Measurements from ENCODE around the gene TMEM171.
A peak's percentile ranks its signal among the peaks of the same experiment; 100 is the strongest.

Gene TMEM171, protein sequence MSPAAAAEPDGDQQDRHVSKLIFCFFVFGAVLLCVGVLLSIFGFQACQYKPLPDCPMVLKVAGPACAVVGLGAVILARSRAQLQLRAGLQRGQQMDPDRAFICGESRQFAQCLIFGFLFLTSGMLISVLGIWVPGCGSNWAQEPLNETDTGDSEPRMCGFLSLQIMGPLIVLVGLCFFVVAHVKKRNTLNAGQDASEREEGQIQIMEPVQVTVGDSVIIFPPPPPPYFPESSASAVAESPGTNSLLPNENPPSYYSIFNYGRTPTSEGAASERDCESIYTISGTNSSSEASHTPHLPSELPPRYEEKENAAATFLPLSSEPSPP

DNA sequence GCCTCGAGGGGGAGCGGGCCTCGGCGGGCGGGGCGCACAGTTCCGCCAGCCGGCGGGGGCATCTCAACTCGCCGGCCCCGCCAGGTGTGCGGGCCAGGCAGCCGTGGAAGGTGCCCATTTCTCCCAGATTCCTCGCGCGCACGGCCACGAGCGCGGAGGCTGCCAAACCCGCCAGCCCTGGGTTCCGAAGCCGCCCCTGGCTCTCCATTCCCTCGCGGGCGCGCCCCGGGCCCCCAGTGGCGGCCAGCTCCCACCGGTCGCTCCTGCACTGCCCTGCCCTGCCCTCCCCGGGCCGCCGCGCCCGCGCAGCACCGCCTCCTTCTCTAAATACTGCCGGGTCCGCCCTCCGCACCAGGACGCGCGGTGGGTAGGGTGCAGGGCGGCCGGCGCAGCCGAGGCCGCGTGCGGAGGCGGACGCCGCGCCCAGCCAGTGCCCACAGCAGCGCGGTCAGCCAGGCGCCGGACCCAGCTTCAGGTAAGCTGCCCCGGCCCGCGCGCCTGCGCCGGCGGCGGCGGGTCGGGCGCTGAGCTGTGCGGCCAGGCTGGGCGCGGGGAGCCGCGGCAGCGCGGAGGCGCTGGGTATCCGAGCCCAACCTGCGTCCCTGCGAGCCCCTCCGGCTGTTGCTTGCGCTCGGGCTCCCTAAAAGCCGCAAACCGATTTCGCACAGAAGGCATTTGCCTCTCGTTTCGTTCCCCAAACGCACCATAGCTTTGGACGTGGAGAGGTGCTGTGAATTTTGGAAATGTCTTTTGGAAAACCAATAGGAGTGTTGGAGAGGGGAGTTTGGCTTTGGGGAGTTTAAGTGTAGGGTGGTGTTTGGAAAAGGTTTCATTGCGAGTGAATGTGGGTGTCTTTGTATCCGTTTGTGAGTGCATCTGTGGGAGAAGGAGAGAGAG is at the start of gene TMEM171:
TMEM171 (plus strand) TSS at position 354 of the 897 bp plus-strand sequence. CDS start 2,799 bp downstream, outside the sequence.
- peak; percentile 33 for DNase-seq

DNA sequence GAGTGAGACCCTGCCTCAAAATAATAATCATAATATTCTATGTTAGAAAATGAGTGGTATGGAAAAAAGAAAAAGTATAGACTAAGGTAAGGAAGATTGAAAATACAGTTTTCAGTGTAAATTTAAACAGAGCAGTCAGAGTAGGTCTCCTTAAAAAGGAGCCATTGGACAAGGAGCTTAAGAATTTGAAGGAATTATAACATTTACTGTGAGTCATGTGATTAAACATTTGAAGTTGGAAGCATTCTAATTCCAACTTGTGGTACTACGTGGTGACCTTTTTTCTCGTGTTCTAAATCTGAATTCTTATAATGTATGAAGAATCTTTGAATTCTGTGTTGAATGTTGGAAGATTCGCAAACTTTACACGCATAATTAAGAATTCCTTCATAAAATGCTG is 39.3 kb upstream of the TMEM171 start:
- no peak for DNase-seq

DNA sequence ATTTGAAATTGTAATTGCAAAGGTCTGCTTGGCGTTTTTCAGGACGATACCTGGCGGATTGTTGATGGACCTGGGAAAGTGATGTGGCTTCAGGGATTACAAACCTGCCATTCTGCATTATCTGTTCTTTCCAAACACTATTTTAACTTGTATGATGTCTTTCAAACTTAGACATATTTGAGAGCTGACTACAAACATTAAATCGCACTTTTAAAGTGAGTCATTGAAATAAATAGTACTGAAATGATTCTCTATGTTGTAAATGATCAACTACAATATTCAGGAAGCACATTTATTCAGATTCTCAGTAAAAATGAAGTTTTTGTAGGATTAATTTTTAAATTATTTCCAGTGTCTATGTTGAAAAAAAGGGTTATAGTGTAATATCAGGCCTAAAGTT is 32.3 kb upstream of the TMEM171 start:
- DNase-seq = peak; percentile 4

DNA sequence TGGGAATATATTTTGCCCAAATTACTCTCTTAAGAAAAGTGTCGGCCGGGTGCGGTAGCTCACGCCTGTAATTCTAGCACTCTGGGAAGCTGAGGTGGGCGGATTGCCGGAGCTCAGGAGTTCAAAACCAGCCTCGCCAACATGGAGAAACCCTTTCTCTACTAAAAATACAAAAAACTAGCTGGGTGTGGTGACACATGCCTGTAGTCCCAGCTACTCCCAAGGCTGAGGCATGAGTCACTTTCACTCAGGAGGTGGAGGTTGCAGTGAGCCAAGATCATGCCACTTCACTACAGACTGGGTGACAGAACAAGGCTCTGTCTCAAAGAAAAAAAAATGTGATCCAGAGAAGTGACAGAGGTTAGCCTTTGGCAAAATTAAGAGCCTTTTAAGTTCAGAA is 26.4 kb upstream of the TMEM171 start:
- DNase-seq = peak; percentile 70

DNA sequence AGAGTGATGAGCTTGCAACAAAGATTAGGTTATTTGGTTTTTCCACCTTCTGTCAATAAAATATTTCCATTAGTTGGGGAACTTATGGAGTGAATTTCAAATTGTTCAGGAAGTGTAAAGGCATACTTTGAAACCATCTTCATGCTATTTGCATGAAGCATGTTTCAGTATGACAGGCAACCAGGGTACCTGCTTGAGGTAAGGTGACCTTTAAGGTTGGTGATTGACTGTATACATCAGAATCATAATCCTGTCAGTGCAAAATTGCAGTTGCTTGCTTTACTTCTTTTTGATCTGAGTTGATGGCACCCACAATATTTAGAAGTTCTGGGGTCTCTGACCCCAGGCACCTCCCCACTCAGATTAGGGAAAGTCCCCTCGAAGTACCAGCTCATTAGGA is 26.0 kb upstream of the TMEM171 start:
- no peak for DNase-seq

DNA sequence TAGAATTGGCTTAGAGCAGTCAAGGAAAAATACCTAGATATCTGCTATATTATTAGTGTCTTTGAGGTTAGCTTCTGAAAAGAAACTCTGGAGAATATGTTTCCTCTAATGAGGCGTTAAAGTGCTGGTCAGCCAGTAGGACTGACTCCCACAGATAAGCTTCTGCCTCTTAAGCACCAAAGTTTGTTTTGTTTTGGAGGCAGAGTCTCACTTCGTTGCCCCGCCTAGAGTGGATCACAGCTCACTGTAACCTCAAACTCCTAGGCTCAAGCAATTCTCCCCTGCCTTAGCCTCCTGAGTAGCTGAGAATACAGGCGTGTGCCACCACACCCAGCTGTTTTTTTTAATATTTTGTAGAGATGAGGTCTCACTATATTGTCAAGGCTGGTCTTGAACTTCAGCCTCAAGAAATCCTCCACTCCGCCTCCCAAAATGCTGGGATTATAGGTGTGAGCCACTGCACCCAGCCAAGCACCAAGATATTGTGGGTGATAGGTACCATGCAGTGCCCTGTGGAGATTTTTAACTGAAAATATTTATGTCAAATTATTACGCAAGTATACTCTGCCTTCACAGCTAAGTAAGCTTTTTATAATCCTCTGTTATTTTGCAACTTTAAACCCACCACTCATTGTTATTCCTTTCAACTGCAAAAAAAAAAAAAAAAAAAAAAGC is 24.7 kb upstream of the TMEM171 start:
- DNase-seq = no peak

DNA sequence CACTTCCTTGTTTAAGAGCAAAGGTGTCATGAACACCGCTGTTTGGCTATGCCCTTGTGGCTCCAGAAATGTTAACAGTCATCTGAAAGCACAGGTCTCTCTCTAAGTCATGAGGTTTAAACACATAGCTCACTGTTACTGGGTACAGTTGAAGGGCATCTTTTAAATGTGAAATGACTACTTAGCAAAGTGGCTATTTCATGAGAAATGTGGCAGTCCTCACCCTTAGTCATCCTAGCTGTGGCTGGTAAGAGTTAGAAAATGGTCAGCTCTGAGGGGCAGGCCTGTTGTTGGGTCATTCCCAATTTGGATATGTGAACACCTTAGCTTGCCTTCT is 24.2 kb upstream of the TMEM171 start:
- DNase-seq = no peak

DNA sequence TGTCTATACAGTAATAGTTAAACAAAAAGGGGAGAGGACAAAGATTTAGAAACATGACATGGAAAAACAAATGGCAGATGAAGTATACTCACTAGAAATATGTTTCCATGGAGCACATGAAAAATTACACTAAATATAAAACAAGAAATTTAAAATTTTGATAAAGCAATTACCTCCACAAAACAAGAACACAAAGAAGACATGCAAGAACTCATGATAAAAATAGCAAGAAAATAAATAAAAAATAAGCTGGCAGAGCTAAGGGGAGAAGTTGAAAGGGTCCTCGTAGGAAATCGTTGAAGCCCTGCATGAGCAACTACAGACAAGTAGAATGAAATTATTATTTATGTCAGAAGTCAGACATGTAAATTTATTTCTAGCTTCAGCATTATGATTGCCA is 22.6 kb upstream of the TMEM171 start:
- DNase-seq = no peak

DNA sequence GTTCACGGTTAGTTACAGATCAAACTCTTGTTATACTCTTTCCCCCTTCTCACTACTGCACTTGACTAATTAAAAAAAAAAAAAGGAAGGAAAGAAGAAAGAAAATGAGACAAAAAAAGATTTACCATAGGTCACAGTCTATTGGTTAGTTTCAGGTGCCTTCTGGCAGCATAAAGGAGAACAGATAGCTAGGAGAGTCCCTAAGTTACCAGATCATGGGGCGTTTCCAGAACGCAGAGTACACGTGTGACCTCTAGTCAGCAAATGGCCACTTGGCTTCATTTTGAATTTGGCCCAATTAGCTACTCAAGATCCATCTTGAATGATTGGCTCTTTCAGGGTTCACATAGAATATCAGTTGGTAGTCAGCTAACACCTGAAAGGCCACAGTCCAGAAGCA is 20.3 kb upstream of the TMEM171 start:
- DNase-seq = no peak

DNA sequence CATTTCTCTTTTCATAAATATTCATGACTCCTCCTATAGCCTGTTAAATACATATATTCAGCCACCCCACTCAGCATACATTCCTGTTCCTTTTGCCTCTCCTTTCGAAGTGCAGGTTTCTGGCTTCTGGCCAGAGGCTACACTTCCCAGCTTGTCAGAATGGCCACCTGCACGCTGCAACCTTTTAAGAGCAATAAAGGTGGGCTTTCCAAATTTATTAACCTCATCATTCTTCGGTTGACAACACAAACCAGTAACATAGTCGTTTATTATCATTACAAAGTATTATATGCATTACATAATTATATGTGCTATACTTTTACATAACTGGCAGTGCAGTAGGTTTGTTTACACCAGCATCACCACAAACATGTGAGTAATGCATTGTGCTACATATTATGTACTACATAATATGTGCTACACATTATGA is 16.5 kb upstream of the TMEM171 start:
- DNase-seq = no peak

DNA sequence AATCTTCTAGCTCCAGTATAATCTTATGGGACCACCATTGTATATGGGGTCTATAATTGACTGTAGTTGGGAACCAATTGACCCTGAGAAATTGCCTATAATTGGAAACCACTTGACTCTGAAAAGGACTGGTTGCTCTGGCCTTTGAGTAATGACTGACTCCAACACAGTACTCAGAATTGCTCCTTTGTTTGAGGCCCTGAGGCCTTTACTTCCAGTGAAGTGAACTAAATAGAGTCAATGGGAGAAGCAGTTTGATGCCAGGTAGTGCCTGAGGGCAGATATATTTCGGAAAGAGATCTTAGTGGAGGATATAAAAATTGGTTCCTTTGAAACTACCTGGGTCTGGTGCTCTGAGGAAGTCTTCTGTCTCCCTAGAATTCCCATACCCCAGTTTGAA is 16.0 kb upstream of the TMEM171 start:
- DNase-seq = no peak

DNA sequence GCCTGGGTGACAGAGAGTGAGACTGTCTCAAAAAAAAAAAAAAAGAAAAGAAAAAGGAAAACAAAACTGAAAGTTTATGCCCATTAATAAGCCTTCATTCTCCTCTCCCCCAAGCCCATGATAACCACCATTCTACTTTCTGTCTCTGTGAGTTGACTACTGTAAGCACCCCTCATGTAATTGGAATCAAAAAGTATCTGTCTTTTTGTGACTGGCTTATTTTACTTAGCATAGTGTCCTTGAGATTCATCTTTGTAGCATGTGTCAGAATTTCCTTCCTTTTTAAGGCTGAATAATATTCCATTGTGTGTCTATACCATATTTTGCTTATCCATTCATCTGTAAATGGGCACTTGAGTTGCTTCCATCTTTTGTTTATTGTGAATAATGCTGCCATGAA is 14.0 kb upstream of the TMEM171 start:
- DNase-seq = no peak

DNA sequence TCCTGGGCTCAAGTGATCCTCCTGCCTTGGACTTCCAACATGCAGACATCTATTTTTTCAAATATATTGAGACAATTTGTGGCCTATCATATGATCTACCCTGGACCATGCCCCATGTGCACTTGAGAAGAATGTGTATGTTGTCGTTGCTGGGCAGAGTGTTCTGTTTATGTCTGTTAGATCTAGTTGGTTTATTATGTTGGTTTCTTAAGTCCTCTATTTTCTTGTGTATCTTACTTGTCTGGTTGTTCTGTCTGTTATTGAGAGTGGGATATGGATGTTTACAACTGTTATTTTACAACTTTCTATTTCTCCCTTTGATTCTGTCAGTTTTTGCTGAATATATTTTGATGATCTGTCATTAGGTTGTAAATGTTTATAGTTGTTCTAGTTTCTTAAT is 10.2 kb upstream of the TMEM171 start:
- DNase-seq = no peak

DNA sequence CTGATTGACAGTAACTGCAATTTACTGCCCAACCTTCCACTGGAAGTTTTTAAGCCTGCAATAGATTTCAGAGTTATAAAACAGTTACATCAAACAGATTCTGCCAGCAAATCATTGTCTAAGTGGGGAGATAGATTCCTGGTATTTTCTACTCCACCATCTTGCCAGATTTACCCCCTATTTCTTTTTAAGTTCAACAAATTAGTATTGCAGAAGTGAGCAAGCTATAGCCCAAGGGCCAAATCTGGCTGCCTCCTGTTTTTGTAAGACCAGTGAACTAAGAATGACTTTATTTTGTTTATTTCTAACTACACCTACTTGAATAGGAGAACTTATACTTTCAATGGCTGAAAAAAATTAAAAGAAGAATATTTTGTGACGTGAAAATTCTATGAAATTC is 8.8 kb upstream of the TMEM171 start:
- no peak for DNase-seq

DNA sequence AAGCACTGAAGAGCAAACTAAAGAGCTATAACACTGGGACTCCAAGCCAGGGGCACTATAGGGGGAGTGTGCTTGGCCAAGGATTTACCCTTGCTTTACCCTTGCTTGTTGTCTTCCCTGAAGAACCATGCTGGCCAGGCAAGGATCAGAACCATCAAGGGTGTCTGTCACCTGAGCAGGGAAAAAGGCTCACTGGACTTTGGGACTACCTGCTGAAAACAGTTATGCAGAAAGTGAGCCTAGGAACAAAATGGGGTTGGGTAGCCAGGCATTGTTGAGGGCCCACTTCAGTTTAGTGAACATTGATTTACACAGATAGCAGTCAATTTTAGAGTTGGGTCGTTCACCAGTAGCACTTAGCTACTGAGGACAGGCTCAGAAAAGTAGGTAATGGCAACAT is 8.0 kb upstream of the TMEM171 start:
- no peak for DNase-seq

DNA sequence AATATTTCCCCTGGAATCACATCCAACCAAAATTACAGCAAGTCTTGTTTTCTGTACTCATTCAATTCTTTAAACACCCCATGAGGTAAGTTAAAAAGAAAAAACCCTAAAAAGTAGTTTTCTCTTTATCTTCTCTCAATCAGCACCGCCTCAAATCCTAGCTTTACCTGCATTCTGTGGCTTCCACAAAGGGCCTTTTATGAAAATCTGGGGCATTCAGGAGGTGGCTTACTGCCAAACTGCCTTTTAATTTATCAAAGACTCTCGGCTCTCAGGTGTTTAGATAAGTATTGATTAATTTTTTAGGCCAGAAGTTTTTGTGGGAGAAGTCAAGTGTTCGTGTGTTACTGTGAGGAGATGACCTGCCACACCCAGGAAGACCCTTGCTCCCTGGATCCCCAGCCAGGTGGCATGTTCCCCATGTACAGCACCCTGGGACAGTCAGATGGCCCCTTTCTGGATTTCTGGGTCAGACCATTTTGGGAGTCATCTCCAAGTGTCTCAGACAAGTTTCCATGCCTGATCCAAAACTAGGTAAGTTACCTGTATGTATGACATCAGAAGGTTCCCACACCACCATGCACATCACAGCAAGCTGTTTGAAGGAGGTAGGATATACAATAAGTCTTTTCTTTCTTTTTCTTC is 6.2 kb upstream of the TMEM171 start:
- DNase-seq = no peak

DNA sequence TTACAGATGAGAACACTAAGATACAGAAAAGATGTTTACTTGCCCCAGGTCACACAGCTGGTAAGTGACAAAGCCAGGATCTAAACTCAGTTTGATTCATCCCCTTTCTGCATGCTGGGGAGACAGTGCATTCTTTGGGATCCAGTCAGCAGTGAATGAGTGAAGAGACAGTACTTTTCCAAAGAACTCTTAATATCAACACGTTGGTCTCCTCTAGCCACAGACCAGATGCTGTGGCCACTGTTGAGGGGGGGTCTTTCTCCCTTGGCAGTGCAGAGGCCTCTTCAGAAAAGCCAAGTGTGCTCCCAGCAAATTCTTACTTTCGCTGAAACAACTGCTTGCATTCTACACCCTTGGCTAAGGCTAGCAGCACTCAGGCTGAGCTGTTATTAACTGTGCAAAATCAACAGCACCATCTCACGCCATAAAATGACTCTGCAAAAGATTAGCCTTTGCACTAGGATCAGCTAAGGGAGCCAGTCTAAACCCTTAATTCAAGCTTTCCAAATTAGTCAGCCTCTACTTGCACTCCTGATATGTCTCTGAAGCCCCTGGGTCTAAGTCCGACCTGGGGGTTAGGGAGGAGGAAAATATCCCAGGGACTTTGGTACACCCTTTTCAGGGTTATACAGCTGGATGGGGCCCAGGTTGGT is 4.8 kb upstream of the TMEM171 start:
- peak; percentile 96 for DNase-seq

DNA sequence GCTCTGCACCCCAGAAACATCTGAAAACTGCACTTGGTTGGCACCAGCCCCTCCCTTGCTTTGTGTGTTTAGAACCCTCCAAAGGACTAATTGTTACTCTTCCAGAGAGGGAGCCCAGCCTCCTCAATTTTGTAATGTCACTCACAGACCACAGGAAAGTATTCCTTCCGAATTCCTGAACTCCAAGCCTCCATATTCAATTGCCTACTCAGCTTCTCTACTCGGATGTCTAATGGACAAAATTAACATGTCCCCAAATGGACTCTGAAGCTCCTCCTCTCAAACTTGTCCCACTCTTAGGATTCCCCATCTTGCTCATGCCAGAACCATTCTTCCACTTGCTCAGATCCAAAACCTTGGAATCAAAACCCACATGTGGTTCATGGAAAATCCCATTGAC is 3.9 kb upstream of the TMEM171 start:
- no peak for DNase-seq

DNA sequence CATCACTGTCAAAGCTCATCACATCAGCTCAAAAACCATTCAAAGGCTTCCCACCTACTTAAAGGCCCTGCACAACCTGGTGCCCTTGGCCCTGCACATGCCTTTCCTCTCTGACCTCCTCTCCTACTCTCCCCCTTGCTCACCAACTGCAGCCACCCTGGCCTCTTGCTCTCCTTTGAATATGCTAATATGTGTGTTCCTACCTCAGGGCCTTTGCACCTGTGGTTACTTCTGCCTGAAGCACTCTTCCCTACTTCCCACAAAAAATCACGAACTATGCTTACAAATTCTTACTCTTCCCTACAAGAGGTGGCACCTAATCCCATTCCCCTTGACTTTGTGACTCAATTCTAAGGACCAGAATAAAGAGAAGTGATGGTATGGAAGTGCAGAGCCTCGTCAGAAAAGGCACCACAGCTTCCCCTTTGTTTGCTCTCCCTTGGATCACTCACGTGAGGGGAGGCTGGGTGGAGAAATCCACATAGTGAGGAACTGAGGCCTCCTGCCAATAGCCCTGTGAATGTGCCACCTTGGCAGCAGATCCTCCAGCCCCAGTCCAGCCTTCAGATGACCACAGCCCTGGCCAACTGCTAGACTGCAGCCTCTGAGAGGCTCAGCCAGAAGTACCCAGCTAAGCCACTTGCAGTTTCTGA is 3.2 kb upstream of the TMEM171 start:
- no peak for DNase-seq

DNA sequence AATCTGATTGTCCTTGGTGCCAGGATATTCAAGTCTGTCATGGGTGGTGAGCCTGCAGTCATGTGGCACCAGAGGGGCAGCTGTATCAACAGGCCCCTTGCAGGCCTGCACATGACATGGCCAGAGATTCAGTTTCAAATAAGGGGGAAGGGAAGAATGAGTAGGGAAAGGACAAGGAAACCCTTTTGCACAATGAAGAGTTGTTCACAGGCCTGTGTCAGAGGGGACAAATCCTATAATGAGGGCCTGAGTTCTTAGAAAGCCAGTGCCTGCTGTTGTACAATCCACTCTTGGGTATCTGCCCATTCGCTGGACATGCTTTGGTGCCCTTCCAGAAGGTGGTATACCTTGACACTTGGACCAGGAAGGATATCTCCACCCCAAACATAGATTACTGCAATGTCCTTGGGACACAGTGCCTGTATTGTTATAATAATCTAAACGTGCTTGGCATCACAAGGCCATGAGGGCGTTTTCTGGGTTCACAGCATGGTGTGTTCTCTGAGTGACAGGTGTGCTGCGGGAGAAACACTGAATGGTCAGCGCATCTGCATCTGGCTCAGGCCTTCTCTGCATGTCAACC is 1.9 kb upstream of the TMEM171 start:
- no peak for DNase-seq

DNA sequence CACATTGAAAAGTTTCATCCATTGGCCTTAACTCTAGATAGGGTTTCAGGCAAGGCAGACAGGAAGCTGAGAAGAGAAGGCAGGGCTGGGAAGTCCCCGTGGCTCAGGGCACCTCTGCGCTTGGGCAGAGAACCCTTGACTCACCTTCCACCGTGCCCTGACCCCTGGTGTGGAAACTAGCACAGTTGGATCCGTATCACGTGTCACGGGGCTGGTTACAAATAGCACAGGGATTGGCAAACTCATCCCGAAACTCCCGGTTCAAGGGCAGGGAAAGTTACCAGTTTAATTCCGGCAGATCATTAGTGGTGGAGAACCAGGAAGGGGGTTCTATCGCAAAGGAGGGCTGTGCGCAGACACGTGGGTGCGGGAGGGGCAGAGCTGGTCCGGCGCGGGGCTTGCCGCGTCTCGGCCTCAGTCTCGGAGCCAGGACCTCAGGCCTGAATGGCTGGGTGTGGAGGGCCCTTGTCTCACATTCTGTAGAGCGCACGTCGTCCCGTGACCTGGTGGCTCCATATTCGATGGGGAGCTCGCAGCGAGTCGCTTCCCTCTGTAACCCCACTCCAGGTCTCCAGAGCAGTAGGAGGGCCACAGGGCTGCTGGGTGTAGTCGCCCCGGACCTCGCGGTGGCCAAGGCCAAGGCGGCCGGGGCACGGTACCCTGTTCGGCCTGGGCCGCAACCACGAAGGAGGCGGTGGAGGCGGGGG is 771 bp upstream of the TMEM171 start:
- DNase-seq = no peak

All from fibroblast of skin of right quadriceps (primary cell).